ENCODE data around the gene CCDC7.
"Not testable (repeated sequence)": the region's sequence is repeated elsewhere in the genome, so short reads cannot be mapped to it uniquely, and the experiment has no call there.

CCDC7 gene

DNA sequence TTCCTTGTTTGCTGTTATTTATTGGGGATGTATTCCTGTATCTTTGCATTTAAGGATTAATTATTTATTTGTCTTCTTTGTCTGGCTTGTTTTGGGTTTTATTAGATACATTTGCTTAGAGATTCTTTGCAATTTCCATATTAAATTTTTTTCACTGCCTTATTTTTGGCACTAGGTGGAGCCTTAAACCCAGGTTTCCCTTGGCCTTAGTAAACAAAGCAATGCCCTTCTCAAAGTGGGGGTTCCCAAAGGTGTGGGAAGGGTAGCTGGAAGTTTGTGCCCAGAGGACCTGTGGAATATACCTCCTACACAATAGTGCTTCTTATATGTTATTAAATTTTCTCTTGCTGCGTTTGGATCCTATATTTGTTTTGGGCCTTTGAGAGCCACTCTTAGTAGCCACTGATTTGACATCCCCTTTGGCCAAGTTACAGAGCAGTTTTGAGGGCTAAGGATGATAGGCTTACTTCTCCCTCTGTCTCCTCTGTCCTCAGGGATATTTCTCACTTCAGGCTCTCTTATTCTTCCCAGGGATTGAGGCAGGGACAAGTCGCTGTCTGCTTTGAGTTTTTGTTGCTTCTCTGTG lies 349.8 kb downstream of the CCDC7 start:
- no peaks in the 10 kb centered on the region for H3K36me3 Mint-ChIP-seq (ENCODE audit: insufficient read depth)
- ATAC-seq (replicated peaks) (peak; percentile 22), DNase-seq (peak in 1 of 3 experiments; percentile 6)
- no peak overlapping the region for H3K4me3 Mint-ChIP-seq
- no peaks in the 10 kb centered on the region for H3K4me1 Mint-ChIP-seq (ENCODE audit: low read depth in 2 of 2)
- no peaks in the 10 kb centered on the region for H3K27me3 Mint-ChIP-seq
- H3K9me3 Mint-ChIP-seq: no peaks in the 10 kb centered on the region
- H3K27ac Mint-ChIP-seq: no peak overlapping the region

DNA sequence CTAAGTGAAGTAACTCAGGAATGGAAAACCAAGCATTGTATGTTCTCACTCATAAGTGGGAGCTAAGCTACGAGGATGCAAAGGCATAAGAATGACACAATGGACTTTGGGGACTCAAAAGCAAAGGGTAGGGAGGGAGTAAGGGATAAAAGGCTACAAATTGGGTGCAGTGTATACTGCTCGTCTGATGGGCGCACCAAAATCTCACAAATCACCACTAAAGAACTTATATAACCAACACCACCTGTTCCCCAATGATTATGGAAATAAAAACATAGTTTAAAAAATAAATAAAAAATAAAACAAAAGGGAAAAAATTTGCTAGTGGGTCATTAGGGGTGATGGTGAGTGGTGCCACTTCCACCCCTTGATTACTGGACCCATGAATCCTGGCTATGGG lies 351.5 kb downstream of the CCDC7 start:
- H3K4me3 Mint-ChIP-seq; H3K27ac Mint-ChIP-seq; H3K36me3 Mint-ChIP-seq (ENCODE audit: insufficient read depth); H3K27me3 Mint-ChIP-seq; DNase-seq; H3K9me3 Mint-ChIP-seq; ATAC-seq (replicated peaks); H3K4me1 Mint-ChIP-seq (ENCODE audit: low read depth in 2 of 2): not testable (repeated sequence)

DNA sequence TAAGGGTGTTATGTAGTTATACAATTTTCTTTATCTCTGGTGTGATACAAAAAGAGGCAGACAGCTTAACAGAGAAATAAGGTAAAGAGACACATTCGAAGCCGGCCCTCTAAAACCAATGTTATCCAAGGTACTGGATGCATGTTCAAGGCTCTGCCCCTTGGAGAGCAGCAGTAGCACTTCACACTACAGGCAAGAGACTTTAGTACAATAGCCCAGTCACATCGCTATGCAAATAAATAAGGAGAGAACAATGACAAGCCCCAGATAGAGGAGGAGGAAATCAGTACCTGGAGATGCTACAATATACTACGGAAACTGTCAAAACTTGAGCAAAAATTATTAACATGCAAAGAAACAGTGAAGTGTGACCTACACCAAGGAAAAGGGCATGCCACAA lies 401.0 kb downstream of the CCDC7 start:
- no peaks in the 10 kb centered on the region for H3K4me1 Mint-ChIP-seq (ENCODE audit: low read depth in 2 of 2)
- no peaks in the 10 kb centered on the region for H3K27me3 Mint-ChIP-seq
- DNase-seq (no peak), ATAC-seq (replicated peaks) (no peak)
- H3K36me3 Mint-ChIP-seq (ENCODE audit: insufficient read depth): peaks cover 3% of the 10 kb centered on the region
- no peaks in the 10 kb centered on the region for H3K9me3 Mint-ChIP-seq
- no peak overlapping the region for H3K27ac Mint-ChIP-seq
- no peak overlapping the region for H3K4me3 Mint-ChIP-seq

- no peaks in the 10 kb centered on the region for H3K9me3 Mint-ChIP-seq
- no peak for DNase-seq
- ATAC-seq (replicated peaks): no peak
- H3K27ac Mint-ChIP-seq: no peak overlapping the region
- H3K36me3 Mint-ChIP-seq (ENCODE audit: insufficient read depth): peaks cover 3% of the 10 kb centered on the region
- H3K4me3 Mint-ChIP-seq: no peak overlapping the region
- no peaks in the 10 kb centered on the region for H3K27me3 Mint-ChIP-seq
- H3K4me1 Mint-ChIP-seq (ENCODE audit: low read depth in 2 of 2): no peaks in the 10 kb centered on the region
Observed at GRCh38 chr10:32851301-32851700, 405.4 kb downstream of the CCDC7 start.

- H3K36me3 Mint-ChIP-seq (ENCODE audit: insufficient read depth): peaks cover under 1% of the 10 kb centered on the region
- H3K4me3 Mint-ChIP-seq: no peak overlapping the region
- H3K4me1 Mint-ChIP-seq (ENCODE audit: low read depth in 2 of 2): no peaks in the 10 kb centered on the region
- no peak overlapping the region for H3K27ac Mint-ChIP-seq
- H3K9me3 Mint-ChIP-seq: no peaks in the 10 kb centered on the region
- no peaks in the 10 kb centered on the region for H3K27me3 Mint-ChIP-seq
- no peak for ATAC-seq (replicated peaks)
- DNase-seq: no peak
Observed at GRCh38 chr10:32854435-32854834, 408.5 kb downstream of the CCDC7 start.

DNA sequence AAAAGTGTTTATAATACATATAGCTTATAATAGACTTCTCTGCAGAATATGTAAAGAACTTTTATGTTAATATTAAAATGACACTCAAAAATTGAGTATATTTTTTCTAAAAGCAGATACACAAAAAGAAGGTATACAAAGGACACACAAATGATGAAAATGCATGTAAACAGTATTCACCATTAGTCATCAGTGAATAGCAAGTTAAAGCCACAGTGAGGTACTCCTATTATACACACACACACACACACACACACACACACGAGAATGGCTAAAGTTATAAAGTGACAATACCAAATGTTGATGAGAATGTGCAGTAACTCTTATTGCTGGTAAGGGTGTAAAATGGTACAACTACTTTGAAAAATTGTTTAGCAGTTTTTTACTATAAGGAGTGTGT lies 419.2 kb downstream of the CCDC7 start:
- no peak for ATAC-seq (replicated peaks)
- no peaks in the 10 kb centered on the region for H3K36me3 Mint-ChIP-seq (ENCODE audit: insufficient read depth)
- H3K27me3 Mint-ChIP-seq: no peaks in the 10 kb centered on the region
- no peaks in the 10 kb centered on the region for H3K9me3 Mint-ChIP-seq
- no peak overlapping the region for H3K4me3 Mint-ChIP-seq
- H3K4me1 Mint-ChIP-seq (ENCODE audit: low read depth in 2 of 2): no peaks in the 10 kb centered on the region
- H3K27ac Mint-ChIP-seq: no peak overlapping the region
- DNase-seq: no peak

DNA sequence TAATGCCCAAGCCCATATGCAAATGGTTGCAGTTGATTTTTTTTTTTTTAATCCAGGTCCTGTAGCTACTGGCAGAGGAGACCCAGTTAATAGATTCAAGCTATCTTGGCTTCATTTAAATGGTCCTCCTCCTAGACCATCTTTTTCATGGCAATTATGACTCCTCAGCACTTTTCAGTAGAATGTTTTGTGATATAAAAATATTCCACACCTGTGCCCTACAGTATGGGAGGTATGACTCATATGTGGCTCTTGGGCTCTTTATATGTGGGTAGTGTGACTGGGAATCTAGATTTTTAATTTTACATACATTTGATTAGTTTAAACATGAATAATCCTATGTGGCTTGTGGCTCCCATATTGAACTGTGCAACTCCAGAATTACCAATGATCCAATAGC lies 432.0 kb downstream of the CCDC7 start:
- H3K27ac Mint-ChIP-seq: no peak overlapping the region
- no peak overlapping the region for H3K4me3 Mint-ChIP-seq
- no peaks in the 10 kb centered on the region for H3K4me1 Mint-ChIP-seq (ENCODE audit: low read depth in 2 of 2)
- no peaks in the 10 kb centered on the region for H3K27me3 Mint-ChIP-seq
- DNase-seq (no peak), ATAC-seq (replicated peaks) (no peak)
- no peaks in the 10 kb centered on the region for H3K9me3 Mint-ChIP-seq
- H3K36me3 Mint-ChIP-seq (ENCODE audit: insufficient read depth): peaks cover 2% of the 10 kb centered on the region

DNA sequence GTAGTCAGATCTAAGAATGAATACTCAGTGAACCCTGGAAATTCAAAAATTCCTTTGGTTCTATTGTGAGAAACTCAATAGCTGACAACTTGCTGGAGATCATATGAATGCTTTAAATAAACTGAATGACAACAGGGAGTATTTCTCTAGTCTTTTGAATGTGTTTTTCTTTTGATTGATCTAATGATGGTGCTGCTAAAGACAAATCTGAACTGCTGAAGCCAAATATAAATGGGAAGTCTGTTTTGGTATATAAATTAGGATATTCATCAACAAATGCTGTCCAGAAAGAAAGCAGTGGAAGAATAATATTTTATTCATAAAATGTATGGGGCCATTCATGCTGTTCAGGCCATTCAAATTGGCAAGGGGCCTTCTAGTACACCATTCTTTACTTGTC lies 432.7 kb downstream of the CCDC7 start:
- H3K27ac Mint-ChIP-seq: no peak overlapping the region
- no peaks in the 10 kb centered on the region for H3K27me3 Mint-ChIP-seq
- no peaks in the 10 kb centered on the region for H3K9me3 Mint-ChIP-seq
- peaks cover 2% of the 10 kb centered on the region for H3K36me3 Mint-ChIP-seq (ENCODE audit: insufficient read depth)
- no peaks in the 10 kb centered on the region for H3K4me1 Mint-ChIP-seq (ENCODE audit: low read depth in 2 of 2)
- no peak for ATAC-seq (replicated peaks)
- no peak for DNase-seq
- H3K4me3 Mint-ChIP-seq: no peak overlapping the region

GRCh38 chr10:32882076-32882475 lies 436.1 kb downstream of the CCDC7 start:
- Mint-ChIP-seq H3K27me3 (no peaks in the 10 kb centered on the region), H3K36me3 (ENCODE audit: insufficient read depth) (peaks cover 2% of the 10 kb centered on the region), H3K4me1 (ENCODE audit: low read depth in 2 of 2) (no peaks in the 10 kb centered on the region), H3K4me3 (no peak overlapping the region), H3K27ac (no peak overlapping the region), H3K9me3 (no peaks in the 10 kb centered on the region)
- ATAC-seq (replicated peaks) (no peak), DNase-seq (no peak)

DNA sequence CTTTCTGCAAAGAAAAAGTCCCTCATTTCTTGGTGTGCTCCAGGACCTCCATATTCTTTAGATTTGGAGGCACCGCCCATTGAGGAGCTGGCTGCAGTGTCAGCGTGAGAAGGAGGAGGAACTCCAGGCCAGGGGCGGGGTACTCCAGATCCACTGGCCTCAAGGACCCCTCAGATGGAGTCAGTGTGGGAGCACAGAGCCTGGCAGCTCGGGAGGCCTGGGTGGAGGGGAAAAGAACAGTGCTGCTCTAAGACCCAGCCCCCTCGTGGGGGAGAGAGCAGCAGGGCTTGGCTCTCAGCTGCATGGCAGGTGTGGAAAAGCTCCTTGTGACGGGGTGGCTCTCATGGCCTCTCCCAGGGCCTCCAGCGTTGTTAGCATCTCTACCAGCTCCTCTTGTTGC lies 441.5 kb downstream of the CCDC7 start:
- no peak overlapping the region for H3K4me3 Mint-ChIP-seq

GRCh38 chr10:32888161-32888927 lies 442.4 kb downstream of the CCDC7 start:
- Mint-ChIP-seq H3K4me1 (ENCODE audit: low read depth in 2 of 2) (peaks cover 3 to 9% of the 10 kb centered on the region in 2 donors), H3K27ac (no peak overlapping the region), H3K36me3 (ENCODE audit: insufficient read depth) (no peaks in the 10 kb centered on the region), H3K27me3 (no peaks in the 10 kb centered on the region), H3K9me3 (no peaks in the 10 kb centered on the region), H3K4me3 (no peak overlapping the region)
- ATAC-seq (replicated peaks): no peak
- no peak for DNase-seq

More for the DNA sequence above, 441.5 kb downstream of the CCDC7 start:
- H3K36me3 Mint-ChIP-seq (ENCODE audit: insufficient read depth): no peaks in the 10 kb centered on the region
- DNase-seq (no peak), ATAC-seq (replicated peaks) (no peak)
- H3K4me1 Mint-ChIP-seq (ENCODE audit: low read depth in 2 of 2): peaks cover 3 to 9% of the 10 kb centered on the region in 2 donors
- no peak overlapping the region for H3K27ac Mint-ChIP-seq
- H3K27me3 Mint-ChIP-seq: no peaks in the 10 kb centered on the region
- H3K9me3 Mint-ChIP-seq: no peaks in the 10 kb centered on the region

- H3K9me3 Mint-ChIP-seq: no peaks in the 10 kb centered on the region
- DNase-seq: no peak
Observed at GRCh38 chr10:32889631-32890212, 443.8 kb downstream of the CCDC7 start.

DNA sequence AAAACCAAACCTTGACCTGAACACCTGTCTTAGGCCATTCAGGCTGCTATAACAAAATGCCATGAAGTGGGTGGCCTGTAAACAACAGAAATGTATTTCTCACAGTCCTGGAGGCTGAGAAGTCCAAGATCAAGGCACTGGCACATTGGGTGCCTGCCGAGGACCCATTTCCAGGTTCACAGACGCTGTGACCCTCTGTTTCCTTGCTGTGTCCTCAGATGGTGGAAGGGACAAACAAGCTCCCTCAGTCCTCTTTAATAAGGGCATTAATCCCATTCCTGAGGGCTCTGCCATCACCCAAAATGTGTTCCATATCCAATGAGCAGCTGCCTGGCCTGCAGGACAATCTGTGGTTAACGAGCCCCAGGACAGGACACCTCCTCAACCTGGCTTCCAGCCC lies 444.5 kb downstream of the CCDC7 start:
- no peaks in the 10 kb centered on the region for H3K9me3 Mint-ChIP-seq
- H3K4me3 Mint-ChIP-seq: no peak overlapping the region
- ATAC-seq (replicated peaks): no peak
- peaks cover 3 to 9% of the 10 kb centered on the region in 2 donors for H3K4me1 Mint-ChIP-seq (ENCODE audit: low read depth in 2 of 2)
- H3K27ac Mint-ChIP-seq: peak overlapping the region in 1 of 2 donors; percentile 27
- DNase-seq: no peak
- peaks cover 5% of the 10 kb centered on the region for H3K36me3 Mint-ChIP-seq (ENCODE audit: insufficient read depth)
- H3K27me3 Mint-ChIP-seq: no peaks in the 10 kb centered on the region

More at GRCh38 chr10:32889631-32890212, 443.8 kb downstream of the CCDC7 start:
- Mint-ChIP-seq H3K27ac (peak overlapping the region; percentile 30 to 68), H3K36me3 (ENCODE audit: insufficient read depth) (no peaks in the 10 kb centered on the region), H3K4me3 (peak overlapping the region; percentile 9 to 59), H3K27me3 (no peaks in the 10 kb centered on the region), H3K4me1 (ENCODE audit: low read depth in 2 of 2) (peaks cover 3 to 9% of the 10 kb centered on the region in 2 donors)
- ATAC-seq (replicated peaks): peak; percentile 44

GRCh38 chr10:32891261-32891660 lies 445.3 kb downstream of the CCDC7 start:
- ATAC-seq (replicated peaks) (no peak), DNase-seq (no peak)
- Mint-ChIP-seq H3K27ac (no peak overlapping the region), H3K4me3 (no peak overlapping the region), H3K4me1 (ENCODE audit: low read depth in 2 of 2) (peaks cover 3 to 9% of the 10 kb centered on the region in 2 donors), H3K27me3 (no peaks in the 10 kb centered on the region), H3K36me3 (ENCODE audit: insufficient read depth) (peaks cover 8% of the 10 kb centered on the region), H3K9me3 (no peaks in the 10 kb centered on the region)
